Measurements from ENCODE around the gene DYRK3. TPM values are rescaled to one million over a fixed set of nuclear protein-coding genes. Genes with fewer than 3 reads are reported as not detected.

Gene DYRK3
- total and polyA plus RNA-seq, 5 donors: 15.7 to 29.8 (median 22.5) TPM

DNA sequence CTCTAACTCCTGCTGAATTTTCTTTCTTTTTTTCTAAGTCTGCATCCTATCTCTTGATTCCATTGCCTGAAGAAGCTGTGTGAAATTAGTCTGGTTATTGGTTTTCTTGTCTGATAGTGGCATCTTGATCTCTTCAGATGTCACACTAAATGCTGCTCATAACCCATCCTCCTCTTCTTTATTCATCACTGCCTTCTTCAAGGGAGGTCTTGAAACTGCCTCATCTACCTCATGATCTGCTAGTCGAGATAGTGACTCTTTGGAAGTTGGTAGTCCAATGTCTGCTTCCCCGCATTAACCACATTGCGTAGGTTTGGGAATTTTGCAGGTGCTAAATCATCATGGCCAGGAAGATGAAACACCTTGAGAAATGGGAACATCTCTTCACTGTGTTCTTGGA, 15.7 kb downstream of the DYRK3 start:
- H3K4me1 ChIP-seq (ENCODE audit: control insufficient read depth, insufficient read depth, low read length): peaks cover 11% of the 10 kb centered on the region
- no peak for ATAC-seq
- no peaks in the 10 kb centered on the region for H3K9me3 ChIP-seq (ENCODE audit: control insufficient read depth, low read length)
- H3K27me3 ChIP-seq (ENCODE audit: control insufficient read depth, insufficient read depth): no peaks in the 10 kb centered on the region
- no peak overlapping the region for H3K27ac ChIP-seq (ENCODE audit: low read length)
- H3K4me3 ChIP-seq (ENCODE audit: low read length): no peak overlapping the region
- WGBS: 96% methylated on average over 3 of the region's 3 CpGs
- no peak for DNase-seq
- intact Hi-C loops (cut with DNase I): loop anchor here in 2 of 4 donors (10.0 kb wide), 1 partner anchor 74 kb away; no protein-coding TSS in a partner anchor

DNA sequence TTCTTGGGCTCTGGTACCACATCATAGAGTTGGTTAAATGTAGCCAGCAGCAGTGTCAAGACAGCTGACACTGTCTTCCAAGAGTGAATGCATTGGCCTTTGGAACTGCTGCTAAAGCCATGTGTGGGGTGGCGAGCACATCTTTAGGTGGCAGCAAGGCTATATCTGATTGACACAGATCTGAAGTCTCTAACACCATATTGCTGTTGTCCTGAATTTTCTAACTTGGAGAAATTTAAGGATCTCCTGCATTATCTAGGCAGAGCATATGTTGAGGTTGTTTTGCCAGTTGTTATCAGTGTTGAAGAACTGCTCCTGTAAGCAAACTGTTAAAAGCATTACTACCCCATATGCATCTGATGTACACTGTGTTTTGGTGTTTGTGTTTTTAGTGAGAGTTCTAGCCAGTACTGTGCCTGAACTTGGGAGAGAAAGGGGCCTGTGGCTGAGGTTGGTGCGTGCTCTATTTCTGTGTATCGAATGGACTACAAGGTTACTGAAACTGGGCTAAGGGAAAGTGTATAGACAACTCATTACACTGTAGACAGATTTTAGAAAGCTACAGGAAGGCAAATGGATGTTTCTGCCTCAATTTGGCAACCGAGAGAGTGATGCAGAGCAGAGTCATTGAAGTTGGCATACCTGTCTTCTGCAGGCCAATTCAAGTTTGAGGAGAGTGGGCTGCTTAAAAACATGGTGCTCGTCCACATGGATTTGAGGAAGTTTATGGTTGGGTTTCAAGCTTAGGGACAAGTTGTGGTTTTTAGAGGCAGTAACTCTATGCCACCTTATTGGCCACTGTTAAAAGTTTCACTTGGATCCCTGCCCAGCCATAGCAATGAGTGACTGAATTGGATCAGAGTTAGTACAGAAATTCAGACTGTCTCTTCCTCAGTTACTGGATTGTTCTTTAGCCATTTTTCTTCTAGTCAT, 16.9 kb downstream of the DYRK3 start:
- 91% methylated on average over 5 of the region's 5 CpGs for WGBS
- intact Hi-C loops (cut with DNase I): loop anchor here in 2 of 4 donors (10.0 kb wide), 1 partner anchor 73 kb away; no protein-coding TSS in a partner anchor
- Histone ChIP-seq H3K27ac (ENCODE audit: low read length) (no peak overlapping the region), H3K4me1 (ENCODE audit: control insufficient read depth, insufficient read depth, low read length) (peaks cover 11% of the 10 kb centered on the region), H3K9me3 (ENCODE audit: control insufficient read depth, low read length) (no peaks in the 10 kb centered on the region), H3K4me3 (ENCODE audit: low read length) (no peak overlapping the region), H3K27me3 (ENCODE audit: control insufficient read depth, insufficient read depth) (no peaks in the 10 kb centered on the region)
- no peak for DNase-seq
- ATAC-seq: no peak

DNA sequence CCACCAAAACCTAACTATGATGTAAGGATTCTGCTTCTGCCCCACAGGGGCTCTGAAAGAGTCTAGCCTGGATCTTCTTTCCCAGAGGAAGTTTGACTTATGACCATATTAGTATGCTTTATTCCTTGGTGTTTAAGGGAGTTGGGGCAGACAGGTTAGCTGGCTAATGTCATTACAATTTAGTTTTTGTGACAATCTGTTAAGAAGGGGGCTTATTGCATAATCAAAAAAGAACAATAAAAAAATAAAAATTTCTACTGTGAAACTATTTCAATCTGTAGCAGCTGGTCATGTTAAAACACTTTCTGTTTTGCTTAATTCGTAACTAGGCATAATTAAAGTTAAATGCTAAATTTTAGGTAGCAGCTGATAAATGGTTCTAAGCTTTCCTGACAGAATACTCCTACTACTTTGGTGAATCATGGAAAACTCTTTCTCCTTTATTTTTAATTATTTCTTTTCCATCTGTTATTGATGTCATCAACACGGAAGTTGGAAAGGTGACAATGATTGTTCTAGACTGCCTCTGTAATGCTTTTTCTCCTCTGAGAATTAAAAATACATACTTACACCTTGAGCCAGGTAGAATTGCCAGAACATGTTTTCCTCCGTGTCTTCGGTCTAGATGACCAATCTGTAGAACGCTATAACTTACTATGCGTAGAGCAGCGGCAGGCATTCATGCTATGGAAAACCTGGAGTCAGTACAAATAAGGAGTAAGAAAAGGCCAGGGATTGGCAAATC, 18.6 kb downstream of the DYRK3 start:
- H3K27me3 ChIP-seq (ENCODE audit: control insufficient read depth, insufficient read depth): no peaks in the 10 kb centered on the region
- no peak for DNase-seq
- H3K9me3 ChIP-seq (ENCODE audit: control insufficient read depth, low read length): no peaks in the 10 kb centered on the region
- H3K27ac ChIP-seq (ENCODE audit: low read length): no peak overlapping the region
- no peak overlapping the region for H3K4me3 ChIP-seq (ENCODE audit: low read length)
- peaks cover 20% of the 10 kb centered on the region for H3K4me1 ChIP-seq (ENCODE audit: control insufficient read depth, insufficient read depth, low read length)
- intact Hi-C loops (cut with DNase I): loop anchor here in 2 of 4 donors (10.0 kb wide), 1 partner anchor 71 kb away; no protein-coding TSS in a partner anchor
- ATAC-seq: no peak
- 65% methylated on average over 7 of the region's 7 CpGs for WGBS

DNA sequence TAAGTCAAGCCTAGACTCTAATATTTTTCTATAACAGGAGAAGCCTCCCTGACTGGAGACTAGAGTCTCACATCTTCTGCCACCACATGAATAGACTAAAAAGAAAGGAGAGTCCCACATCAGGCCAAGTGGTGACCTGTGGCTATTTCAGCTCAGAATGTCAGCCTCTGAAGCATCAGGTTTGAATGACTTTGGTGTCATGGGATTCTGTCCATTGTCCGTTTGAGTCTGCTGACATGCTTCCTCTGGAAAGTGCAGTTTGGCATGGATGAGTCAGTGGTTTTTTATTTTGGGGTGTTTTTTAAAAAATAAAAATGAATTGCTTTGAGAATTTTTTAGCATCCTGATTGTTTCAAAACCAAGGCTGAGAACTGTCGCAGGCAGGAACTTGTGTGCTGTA, 19.5 kb downstream of the DYRK3 start:
- peaks cover 25% of the 10 kb centered on the region for H3K4me1 ChIP-seq (ENCODE audit: control insufficient read depth, insufficient read depth, low read length)
- intact Hi-C loops (cut with DNase I): loop anchor here in 2 of 4 donors (10.0 kb wide), 1 partner anchor 70 kb away; no protein-coding TSS in a partner anchor
- H3K27me3 ChIP-seq (ENCODE audit: control insufficient read depth, insufficient read depth): no peaks in the 10 kb centered on the region
- 39% methylated on average over 2 of the region's 2 CpGs for WGBS
- no peak overlapping the region for H3K4me3 ChIP-seq (ENCODE audit: low read length)
- peak overlapping the region; percentile 57 for H3K27ac ChIP-seq (ENCODE audit: low read length)
- no peak for DNase-seq
- ATAC-seq: no peak
- no peaks in the 10 kb centered on the region for H3K9me3 ChIP-seq (ENCODE audit: control insufficient read depth, low read length)

DNA sequence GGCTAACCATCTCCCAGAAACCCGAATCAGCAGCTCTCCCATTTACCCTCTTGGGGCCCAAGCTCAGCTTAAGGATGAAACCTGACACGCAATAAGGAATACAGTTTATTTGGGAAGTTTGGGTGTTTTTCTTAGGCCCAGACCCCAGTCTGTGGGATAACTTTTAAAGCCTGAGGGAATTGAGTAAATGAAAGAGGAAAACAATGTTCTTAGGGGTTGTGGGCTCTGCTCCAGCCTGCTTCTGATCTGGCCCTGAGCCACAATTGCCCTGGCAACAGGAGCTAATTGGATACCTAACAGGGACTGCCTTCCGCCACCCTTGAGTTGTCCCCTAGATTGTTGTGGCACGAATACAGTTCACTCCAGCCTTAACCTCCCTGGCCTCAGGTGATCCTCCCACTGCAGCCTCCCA, 20.1 kb downstream of the DYRK3 start:
- ATAC-seq: no peak
- Histone ChIP-seq H3K27me3 (ENCODE audit: control insufficient read depth, insufficient read depth) (no peaks in the 10 kb centered on the region), H3K9me3 (ENCODE audit: control insufficient read depth, low read length) (no peaks in the 10 kb centered on the region), H3K4me1 (ENCODE audit: control insufficient read depth, insufficient read depth, low read length) (peaks cover 29% of the 10 kb centered on the region), H3K27ac (ENCODE audit: low read length) (peak overlapping the region; percentile 57), H3K4me3 (ENCODE audit: low read length) (no peak overlapping the region)
- peak in 2 of 3 donors; percentile 73 for DNase-seq
- intact Hi-C loops (cut with DNase I): loop anchor here in 2 of 4 donors (10.0 kb wide), 1 partner anchor 69 kb away; no protein-coding TSS in a partner anchor
- 40% methylated on average over 4 of the region's 4 CpGs for WGBS

DNA sequence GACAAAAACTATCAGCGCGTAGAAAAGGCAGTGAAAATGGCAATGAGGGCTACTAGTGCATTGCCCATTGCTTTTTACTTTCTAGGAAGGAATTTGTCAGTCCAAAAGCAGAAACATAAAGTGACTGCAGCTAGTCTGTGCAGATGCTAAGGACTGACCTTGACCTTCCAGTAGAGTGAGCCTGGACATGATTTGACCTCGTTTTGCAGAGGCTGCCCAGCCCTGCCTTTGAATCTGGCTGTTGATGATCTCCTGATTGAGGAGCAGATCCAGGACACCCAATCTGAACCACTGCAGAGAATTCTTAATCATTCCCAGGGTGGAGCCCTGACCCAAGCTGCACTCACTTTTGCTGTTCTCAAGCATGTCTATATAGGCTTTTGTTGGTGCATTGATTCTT, 21.6 kb downstream of the DYRK3 start:
- DNase-seq (no peak), ATAC-seq (no peak)
- Histone ChIP-seq H3K4me1 (ENCODE audit: control insufficient read depth, insufficient read depth, low read length) (peaks cover 29% of the 10 kb centered on the region), H3K27me3 (ENCODE audit: control insufficient read depth, insufficient read depth) (no peaks in the 10 kb centered on the region), H3K27ac (ENCODE audit: low read length) (no peak overlapping the region), H3K4me3 (ENCODE audit: low read length) (no peak overlapping the region), H3K9me3 (ENCODE audit: control insufficient read depth, low read length) (no peaks in the 10 kb centered on the region)
- intact Hi-C loops (cut with DNase I): loop anchor here in 2 of 4 donors (10.0 kb wide), 1 partner anchor 68 kb away; no protein-coding TSS in a partner anchor
- WGBS: 76% methylated on average over 3 of the region's 3 CpGs

DNA sequence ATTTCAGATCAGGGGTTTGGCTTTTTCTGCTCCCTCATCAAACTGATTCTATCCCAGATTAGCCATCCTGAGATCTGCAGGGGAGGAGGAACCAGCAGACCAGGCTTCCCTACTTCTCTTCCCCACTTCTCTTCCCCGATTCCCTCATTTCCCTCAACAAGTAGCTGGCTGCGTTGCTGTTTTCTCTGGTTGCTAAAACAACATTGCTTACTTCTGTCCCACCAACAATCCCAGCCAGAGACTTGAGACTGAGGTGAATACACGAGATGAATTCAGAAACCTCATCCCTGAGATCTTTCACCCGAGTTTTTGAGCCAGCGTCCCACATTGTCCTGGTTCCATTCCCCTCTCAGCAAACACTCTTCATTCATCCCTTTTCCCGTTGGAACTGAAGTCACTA, 22.4 kb downstream of the DYRK3 start:
- ATAC-seq (no peak), DNase-seq (no peak)
- intact Hi-C loops (cut with DNase I): loop anchor here in 2 of 4 donors (10.0 kb wide), 1 partner anchor 67 kb away; no protein-coding TSS in a partner anchor
- no peak overlapping the region for H3K4me3 ChIP-seq (ENCODE audit: low read length)
- peak overlapping the region; percentile 81 for H3K27ac ChIP-seq (ENCODE audit: low read length)
- 29% methylated on average over 6 of the region's 6 CpGs for WGBS
- peaks cover 32% of the 10 kb centered on the region for H3K4me1 ChIP-seq (ENCODE audit: control insufficient read depth, insufficient read depth, low read length)
- no peaks in the 10 kb centered on the region for H3K27me3 ChIP-seq (ENCODE audit: control insufficient read depth, insufficient read depth)
- no peaks in the 10 kb centered on the region for H3K9me3 ChIP-seq (ENCODE audit: control insufficient read depth, low read length)

DNA sequence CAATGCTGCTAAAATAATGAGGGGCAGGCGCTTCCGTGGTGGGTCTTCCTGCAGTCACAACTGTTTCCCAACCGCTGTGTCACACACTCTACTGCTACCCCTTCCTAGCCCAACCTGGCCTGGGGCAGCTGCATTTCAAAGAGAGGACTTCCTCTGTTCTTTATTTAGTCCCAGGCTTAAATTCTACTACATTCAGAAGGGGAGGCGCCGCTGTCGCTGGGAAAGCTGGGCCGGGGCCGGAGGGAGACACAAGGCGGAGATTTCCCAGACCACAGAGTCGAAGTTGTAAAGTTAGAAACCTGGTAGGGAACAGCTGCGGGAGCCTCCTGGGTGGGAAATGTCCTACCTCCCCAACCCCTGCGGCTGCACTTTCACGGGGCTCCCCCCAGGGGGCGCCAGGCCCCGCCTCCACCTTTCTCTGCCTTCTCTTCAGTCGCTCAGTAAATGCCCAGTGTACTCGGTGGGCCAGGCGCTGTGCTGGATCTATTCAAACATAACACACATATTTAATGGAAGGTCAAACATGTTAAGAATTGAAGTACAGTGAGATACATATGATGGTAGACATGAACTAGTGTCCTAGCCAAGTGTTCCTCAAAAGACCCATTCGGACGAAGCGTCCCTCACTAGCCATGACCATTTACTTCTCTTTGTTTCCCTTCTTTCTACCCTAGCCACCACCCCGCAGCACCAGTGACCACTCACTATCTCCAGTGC, 23.1 kb downstream of the DYRK3 start:
- H3K27ac ChIP-seq (ENCODE audit: low read length): peak overlapping the region; percentile 81
- peak; percentile 45 to 51 for ATAC-seq
- no peaks in the 10 kb centered on the region for H3K9me3 ChIP-seq (ENCODE audit: control insufficient read depth, low read length)
- H3K27me3 ChIP-seq (ENCODE audit: control insufficient read depth, insufficient read depth): no peaks in the 10 kb centered on the region
- DNase-seq: peak in 2 of 3 donors; percentile 61 to 78
- intact Hi-C loops (cut with DNase I): loop anchor here in 2 of 4 donors (10.0 kb wide), 1 partner anchor 66 kb away; no protein-coding TSS in a partner anchor
- WGBS: 22% methylated on average over 22 of the region's 22 CpGs
- no peak overlapping the region for H3K4me3 ChIP-seq (ENCODE audit: low read length)
- peaks cover 32% of the 10 kb centered on the region for H3K4me1 ChIP-seq (ENCODE audit: control insufficient read depth, insufficient read depth, low read length)

DNA sequence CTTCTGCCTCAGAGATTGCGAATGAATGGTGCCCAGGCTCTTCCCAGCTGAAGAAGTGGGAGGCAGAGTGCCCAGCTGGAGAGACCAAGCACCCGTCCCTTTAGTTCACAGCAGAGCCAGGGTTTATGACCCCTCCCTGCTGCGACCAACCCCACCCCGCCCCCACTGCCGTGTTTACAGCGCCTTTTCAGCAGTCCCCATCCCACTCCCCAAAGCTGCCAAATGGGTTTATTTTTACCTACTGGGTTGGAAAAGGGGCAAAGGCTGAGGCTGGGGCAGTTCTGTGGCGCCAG, 23.6 kb downstream of the DYRK3 start:
- intact Hi-C loops (cut with DNase I): loop anchor here in 2 of 4 donors (10.0 kb wide), 1 partner anchor 66 kb away; no protein-coding TSS in a partner anchor
- peaks cover 36% of the 10 kb centered on the region for H3K4me1 ChIP-seq (ENCODE audit: control insufficient read depth, insufficient read depth, low read length)
- no peak overlapping the region for H3K4me3 ChIP-seq (ENCODE audit: low read length)
- WGBS: 56% methylated on average over 7 of the region's 7 CpGs
- H3K27me3 ChIP-seq (ENCODE audit: control insufficient read depth, insufficient read depth): no peaks in the 10 kb centered on the region
- no peaks in the 10 kb centered on the region for H3K9me3 ChIP-seq (ENCODE audit: control insufficient read depth, low read length)
- ATAC-seq (peak; percentile 4 to 22), DNase-seq (peak in 1 of 3 donors; percentile 59)
- peak overlapping the region; percentile 81 for H3K27ac ChIP-seq (ENCODE audit: low read length)

DNA sequence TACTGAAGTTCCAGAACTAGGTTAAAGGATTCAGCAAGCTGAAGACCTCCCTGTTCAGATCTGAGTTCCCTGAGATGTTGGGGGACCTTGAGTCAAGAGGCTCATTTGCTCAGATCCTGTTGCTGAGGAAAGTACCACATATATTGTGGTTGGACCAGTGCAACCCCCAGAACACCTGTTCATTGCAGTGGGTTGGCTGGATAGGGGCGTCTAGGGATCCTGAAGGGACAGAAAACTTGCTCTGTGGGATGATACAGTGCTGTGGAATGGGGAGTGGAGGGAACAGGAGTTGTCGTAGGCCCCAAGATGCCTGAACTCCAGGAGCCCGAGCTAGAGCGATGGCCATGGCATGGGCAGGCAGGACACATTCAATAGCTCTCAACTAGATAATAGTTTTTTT, 24.8 kb downstream of the DYRK3 start:
- H3K27ac ChIP-seq (ENCODE audit: low read length): peak overlapping the region; percentile 81
- no peak for ATAC-seq

More for the DNA sequence above, 24.8 kb downstream of the DYRK3 start:
- peaks cover 35% of the 10 kb centered on the region for H3K4me1 ChIP-seq (ENCODE audit: control insufficient read depth, insufficient read depth, low read length)
- no peaks in the 10 kb centered on the region for H3K9me3 ChIP-seq (ENCODE audit: control insufficient read depth, low read length)
- WGBS: 83% methylated on average over 4 of the region's 4 CpGs
- H3K4me3 ChIP-seq (ENCODE audit: low read length): no peak overlapping the region
- H3K27me3 ChIP-seq (ENCODE audit: control insufficient read depth, insufficient read depth): no peaks in the 10 kb centered on the region
- intact Hi-C loops (cut with DNase I): no loop called here
- DNase-seq: no peak
